ENCODE results near the gene SPINDOC.

DNA sequence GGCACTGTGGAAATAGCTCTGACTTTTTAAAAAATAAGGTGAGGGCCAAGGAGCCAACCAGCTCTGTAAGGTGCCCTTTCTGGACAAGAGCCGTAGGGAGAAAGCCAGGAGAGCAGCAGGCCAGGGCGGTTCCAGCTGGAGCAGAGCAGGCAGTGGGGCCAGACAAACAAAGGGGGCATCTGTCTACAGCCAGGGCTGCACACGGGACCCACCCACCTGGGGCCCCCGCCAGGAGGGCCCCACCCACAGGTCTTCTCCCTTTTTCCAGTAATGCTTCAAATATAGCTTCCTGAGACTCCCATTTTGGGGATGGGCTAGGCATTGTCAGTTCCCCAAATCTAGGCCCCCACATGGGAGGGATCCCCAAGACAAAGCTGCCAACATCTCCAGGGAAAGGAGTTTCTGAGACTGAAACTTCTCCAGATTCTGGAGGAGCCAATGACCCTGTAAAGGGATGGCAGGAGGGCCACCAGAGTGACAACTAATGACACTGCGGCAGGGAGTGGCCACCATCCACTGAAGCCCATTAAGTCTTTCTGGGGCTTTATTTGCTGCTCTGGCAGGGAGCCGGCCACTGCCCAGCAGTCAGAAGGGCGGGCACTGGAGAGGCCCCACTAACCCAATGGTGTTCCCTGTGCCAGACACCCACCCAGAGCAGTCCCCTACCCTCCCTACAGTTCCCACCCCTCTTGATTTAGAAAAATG is 46.6 kb upstream of the SPINDOC start:
- no peak for TF ChIP-seq JUND (IDR thresholded peaks at IDR 0.05)
- TF ChIP-seq CTCF (IDR thresholded peaks at IDR 0.05; ENCODE audit: low read depth, low read length, missing input control), result no peak
- no peak for TF ChIP-seq FOXA1 (IDR thresholded peaks at IDR 0.05)
- TF ChIP-seq REST (IDR thresholded peaks at IDR 0.05), result no peak
- no peak for TF ChIP-seq TAF1 (conservative IDR thresholded peaks at IDR 0.05)
- TF ChIP-seq HNF4G (IDR thresholded peaks at IDR 0.05), result no peak
- no peak for TF ChIP-seq MAX (IDR thresholded peaks at IDR 0.05)
- TF ChIP-seq YY1 (IDR thresholded peaks at IDR 0.05), result no peak
- TF ChIP-seq FOXA2 (IDR thresholded peaks at IDR 0.05), result no peak
- TF ChIP-seq RXRA (IDR thresholded peaks at IDR 0.05), result no peak
- TF ChIP-seq, protein P1, sequence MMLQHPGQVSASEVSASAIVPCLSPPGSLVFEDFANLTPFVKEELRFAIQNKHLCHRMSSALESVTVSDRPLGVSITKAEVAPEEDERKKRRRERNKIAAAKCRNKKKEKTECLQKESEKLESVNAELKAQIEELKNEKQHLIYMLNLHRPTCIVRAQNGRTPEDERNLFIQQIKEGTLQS (IDR thresholded peaks at IDR 0.05), result no peak
- TF ChIP-seq, protein P2, sequence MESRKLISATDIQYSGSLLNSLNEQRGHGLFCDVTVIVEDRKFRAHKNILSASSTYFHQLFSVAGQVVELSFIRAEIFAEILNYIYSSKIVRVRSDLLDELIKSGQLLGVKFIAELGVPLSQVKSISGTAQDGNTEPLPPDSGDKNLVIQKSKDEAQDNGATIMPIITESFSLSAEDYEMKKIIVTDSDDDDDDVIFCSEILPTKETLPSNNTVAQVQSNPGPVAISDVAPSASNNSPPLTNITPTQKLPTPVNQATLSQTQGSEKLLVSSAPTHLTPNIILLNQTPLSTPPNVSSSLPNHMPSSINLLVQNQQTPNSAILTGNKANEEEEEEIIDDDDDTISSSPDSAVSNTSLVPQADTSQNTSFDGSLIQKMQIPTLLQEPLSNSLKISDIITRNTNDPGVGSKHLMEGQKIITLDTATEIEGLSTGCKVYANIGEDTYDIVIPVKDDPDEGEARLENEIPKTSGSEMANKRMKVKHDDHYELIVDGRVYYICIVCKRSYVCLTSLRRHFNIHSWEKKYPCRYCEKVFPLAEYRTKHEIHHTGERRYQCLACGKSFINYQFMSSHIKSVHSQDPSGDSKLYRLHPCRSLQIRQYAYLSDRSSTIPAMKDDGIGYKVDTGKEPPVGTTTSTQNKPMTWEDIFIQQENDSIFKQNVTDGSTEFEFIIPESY (IDR thresholded peaks at IDR 0.05), result no peak

All from liver (tissue), 3 donors.